HL-60 (cell line): ENCODE data around the gene ZNF462.

Source experiments
- POLR2AphosphoS5 ChIP-seq: IDR thresholded peaks from 2 replicates; pipeline ENCODE4 v1.6.1; 2012; ENCODE audit warnings: low read depth
- REST ChIP-seq: IDR thresholded peaks from 2 replicates; pipeline ENCODE4 v1.6.1; 2012; ENCODE audit warnings: low read depth; ENCODE audit not compliant: insufficient replicate concordance
- TF ChIP-seq, protein P1 (sequence below): IDR thresholded peaks from one replicate; pipeline ENCODE4 v1.5.1; 2011; ENCODE audit warnings: low read length, control low read depth, inconsistent platforms; ENCODE audit not compliant: insufficient read depth

DNA sequence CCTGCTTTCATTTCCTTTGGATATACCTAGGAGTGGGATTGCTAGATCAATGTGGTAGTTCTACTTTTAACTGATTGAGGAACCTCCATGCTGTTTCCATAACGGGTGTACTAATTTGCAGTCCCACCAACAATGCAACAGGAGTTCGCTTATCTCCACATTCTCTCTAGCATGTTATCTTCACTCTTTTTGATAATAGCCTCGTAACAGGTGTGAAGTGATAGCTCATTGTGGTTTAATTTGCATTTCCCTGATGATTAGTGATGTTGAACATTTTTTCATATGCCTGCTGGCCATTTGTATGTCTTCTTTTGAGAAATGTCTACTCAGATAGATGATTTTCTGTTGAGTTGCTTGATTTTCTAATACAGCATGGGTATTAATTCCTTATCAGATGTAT lies 142.2 kb downstream of the ZNF462 start:
- TF ChIP-seq, protein P1, sequence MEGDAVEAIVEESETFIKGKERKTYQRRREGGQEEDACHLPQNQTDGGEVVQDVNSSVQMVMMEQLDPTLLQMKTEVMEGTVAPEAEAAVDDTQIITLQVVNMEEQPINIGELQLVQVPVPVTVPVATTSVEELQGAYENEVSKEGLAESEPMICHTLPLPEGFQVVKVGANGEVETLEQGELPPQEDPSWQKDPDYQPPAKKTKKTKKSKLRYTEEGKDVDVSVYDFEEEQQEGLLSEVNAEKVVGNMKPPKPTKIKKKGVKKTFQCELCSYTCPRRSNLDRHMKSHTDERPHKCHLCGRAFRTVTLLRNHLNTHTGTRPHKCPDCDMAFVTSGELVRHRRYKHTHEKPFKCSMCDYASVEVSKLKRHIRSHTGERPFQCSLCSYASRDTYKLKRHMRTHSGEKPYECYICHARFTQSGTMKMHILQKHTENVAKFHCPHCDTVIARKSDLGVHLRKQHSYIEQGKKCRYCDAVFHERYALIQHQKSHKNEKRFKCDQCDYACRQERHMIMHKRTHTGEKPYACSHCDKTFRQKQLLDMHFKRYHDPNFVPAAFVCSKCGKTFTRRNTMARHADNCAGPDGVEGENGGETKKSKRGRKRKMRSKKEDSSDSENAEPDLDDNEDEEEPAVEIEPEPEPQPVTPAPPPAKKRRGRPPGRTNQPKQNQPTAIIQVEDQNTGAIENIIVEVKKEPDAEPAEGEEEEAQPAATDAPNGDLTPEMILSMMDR: no peak
- TF ChIP-seq POLR2AphosphoS5 (no peak), REST (no peak)
